Neuronal stem cell (in vitro differentiated cells): Measurements from ENCODE around the gene MINK1.

Experiments
- DNase-seq: peaks from one replicate; pipeline ENCODE4 v3.0.0-alpha.2; 2013; ENCODE audit warnings: low spot score
- H2AFZ ChIP-seq: one replicate; pipeline ENCODE4 v1.6.1; 2013; ENCODE audit warnings: mild to moderate bottlenecking, low read length, inconsistent platforms
- H2AK5ac ChIP-seq: 2 replicates; pipeline ENCODE4 v1.6.1; 2013; ENCODE audit warnings: low read depth, mild to moderate bottlenecking, inconsistent platforms, low read length, moderate library complexity, mixed read lengths
- H2BK120ac ChIP-seq: 2 replicates; pipeline ENCODE4 v1.6.1; 2013; ENCODE audit warnings: low read depth, mild to moderate bottlenecking, inconsistent platforms, low read length, moderate library complexity, mixed read lengths
- H2BK12ac ChIP-seq: one replicate; pipeline ENCODE4 v1.6.1; 2013; ENCODE audit warnings: low read length, inconsistent platforms
- H2BK15ac ChIP-seq: 2 replicates; pipeline ENCODE4 v1.6.1; 2013; ENCODE audit warnings: mild to moderate bottlenecking, low read length, inconsistent platforms, mixed read lengths
- H2BK5ac ChIP-seq: one replicate; pipeline ENCODE4 v1.6.1; 2013; ENCODE audit warnings: inconsistent platforms, mild to moderate bottlenecking, low read length, moderate library complexity
- H3K14ac ChIP-seq: one replicate; pipeline ENCODE4 v1.6.1; 2013; ENCODE audit warnings: low read length, inconsistent platforms
- H3K18ac ChIP-seq: 2 replicates; pipeline ENCODE4 v1.6.1; 2013; ENCODE audit warnings: low read length, inconsistent platforms
- H3K23ac ChIP-seq: 2 replicates; pipeline ENCODE4 v1.6.1; 2013; ENCODE audit warnings: low read depth, mild to moderate bottlenecking, mixed read lengths, low read length, inconsistent platforms; ENCODE audit not compliant: poor library complexity
- H3K27ac ChIP-seq: replicated peaks from 3 replicates; pipeline ENCODE4 v1.5.1; 2013; ENCODE audit warnings: low read length, inconsistent platforms
- H3K27me3 ChIP-seq, 3 experiments: 2 replicates each; pipeline ENCODE4 v1.6.1; 2013; ENCODE audit warnings: low read length in 3 of 3, mild to moderate bottlenecking in 2 of 3, inconsistent platforms in 1 of 3, low read depth in 1 of 3, mixed read lengths in 1 of 3, moderate library complexity in 1 of 3; ENCODE audit not compliant: control insufficient read depth in 3 of 3, insufficient read depth in 3 of 3
- H3K36me3 ChIP-seq, 2 donors: replicated peaks in 1 of 2; 2 replicates each; pipeline ENCODE4 v1.6.1; 2013; ENCODE audit warnings: low read length in 2 of 2; ENCODE audit not compliant: control insufficient read depth in 2 of 2, insufficient read depth in 2 of 2
- H3K4ac ChIP-seq: 2 replicates; pipeline ENCODE4 v1.6.1; 2013; ENCODE audit warnings: inconsistent platforms, mild to moderate bottlenecking, low read length, moderate library complexity
- H3K4me1 ChIP-seq, 2 donors: 1 replicate in 1 of 2; 2 replicates in 1 of 2; pipeline ENCODE4 v1.6.1; 2013; ENCODE audit warnings: low read length in 2 of 2, low read depth in 1 of 2; ENCODE audit not compliant: control insufficient read depth in 2 of 2, insufficient read depth in 1 of 2
- H3K4me2 ChIP-seq: one replicate; pipeline ENCODE4 v1.6.1; 2013; ENCODE audit warnings: mild to moderate bottlenecking, low read length, inconsistent platforms; ENCODE audit not compliant: insufficient read depth, poor library complexity, severe bottlenecking
- H3K4me3 ChIP-seq, 2 donors: 2 replicates each; pipeline ENCODE4 v1.5.1; 2013; ENCODE audit warnings: low read length in 2 of 2, mild to moderate bottlenecking in 2 of 2, inconsistent platforms in 1 of 2, moderate library complexity in 1 of 2
- H3K79me1 ChIP-seq: one replicate; pipeline ENCODE4 v1.6.1; 2013; ENCODE audit warnings: low read depth, mild to moderate bottlenecking, inconsistent platforms, low read length, moderate library complexity
- H3K9ac ChIP-seq: one replicate; pipeline ENCODE4 v1.6.1; 2013; ENCODE audit warnings: mild to moderate bottlenecking, low read depth, low read length, inconsistent platforms; ENCODE audit not compliant: poor library complexity
- H3K9me3 ChIP-seq, 2 donors: replicated peaks in 1 of 2; 2 replicates each; pipeline versions ENCODE3 to v1.6.1; 2013; ENCODE audit warnings: low read length in 2 of 2, mild to moderate bottlenecking in 2 of 2, inconsistent platforms in 1 of 2, low read depth in 1 of 2, mixed read lengths in 1 of 2, moderate library complexity in 1 of 2; ENCODE audit not compliant: control insufficient read depth in 2 of 2, insufficient read depth in 1 of 2
- H4K8ac ChIP-seq: one replicate; pipeline ENCODE4 v1.6.1; 2013; ENCODE audit warnings: low read depth, mild to moderate bottlenecking, inconsistent platforms, low read length, moderate library complexity
- H4K91ac ChIP-seq: one replicate; pipeline ENCODE4 v1.6.1; 2013; ENCODE audit warnings: low read length, low read depth, mild to moderate bottlenecking, inconsistent platforms; ENCODE audit not compliant: poor library complexity
- WGBS, 2 donors: extraction: QIAGEN DNeasy Blood & Tissue Kit; methylation state at CpG; one replicate each; pipeline ENCODE4 v1.1.7; 2013; ENCODE audit warnings: missing lambda C conversion rate in 2 of 2, mixed read lengths in 1 of 2; ENCODE audit not compliant: insufficient read length in 2 of 2, insufficient replicate concordance in 1 of 2; ENCODE audit errors: extremely low coverage in 2 of 2; 5-methylcytosine and 5-hydroxymethylcytosine counted together

Gene MINK1

DNA sequence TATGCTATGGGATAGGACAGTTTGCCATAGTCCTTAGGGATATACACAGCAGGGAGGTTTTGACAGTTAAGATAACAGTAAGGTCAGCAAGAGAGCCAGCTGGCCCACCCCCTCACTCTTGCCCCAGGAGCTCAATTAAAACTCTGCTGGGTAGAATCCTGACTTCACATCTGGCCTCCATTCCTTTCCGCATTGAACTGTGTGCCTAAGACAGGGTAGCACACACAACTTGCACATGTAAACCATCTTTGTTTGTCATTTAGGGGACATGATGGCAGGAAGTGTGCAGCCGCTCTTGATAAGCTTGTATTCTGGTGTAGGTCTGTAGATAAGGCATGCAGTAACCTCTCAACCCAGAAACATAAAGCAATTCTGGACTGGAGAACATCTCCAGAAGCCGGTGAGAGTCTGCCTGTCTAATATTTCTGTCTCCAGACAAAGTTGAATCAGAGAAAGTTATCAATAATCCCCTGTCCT, 5.2 kb downstream of the MINK1 start:
- Histone ChIP-seq H3K4ac (no peak overlapping the region), H3K18ac (no peak overlapping the region), H2AK5ac (no peak overlapping the region), H3K4me2 (no peak overlapping the region), H3K9ac (no peak overlapping the region), H3K4me1 (peaks cover 7 to 10% of the 10 kb centered on the region in 2 donors), H3K27me3 (no peaks in the 10 kb centered on the region), H2BK15ac (no peak overlapping the region), H3K27ac (no peak overlapping the region), H4K8ac (no peak overlapping the region), H2BK5ac (no peak overlapping the region), H3K23ac (no peak overlapping the region), H3K36me3 (peaks cover 4 to 25% of the 10 kb centered on the region in 2 donors), H4K91ac (no peak overlapping the region), H2BK120ac (no peak overlapping the region), H3K9me3 (no peaks in the 10 kb centered on the region), H2BK12ac (no peak overlapping the region), H3K14ac (no peak overlapping the region), H3K4me3 (no peak overlapping the region), H3K79me1 (peaks cover 9% of the 10 kb centered on the region), H2AFZ (no peak overlapping the region)
- WGBS, 2 donors: no CpG with 5 or more reads among the region's 3 CpGs
- no peak for DNase-seq

DNA sequence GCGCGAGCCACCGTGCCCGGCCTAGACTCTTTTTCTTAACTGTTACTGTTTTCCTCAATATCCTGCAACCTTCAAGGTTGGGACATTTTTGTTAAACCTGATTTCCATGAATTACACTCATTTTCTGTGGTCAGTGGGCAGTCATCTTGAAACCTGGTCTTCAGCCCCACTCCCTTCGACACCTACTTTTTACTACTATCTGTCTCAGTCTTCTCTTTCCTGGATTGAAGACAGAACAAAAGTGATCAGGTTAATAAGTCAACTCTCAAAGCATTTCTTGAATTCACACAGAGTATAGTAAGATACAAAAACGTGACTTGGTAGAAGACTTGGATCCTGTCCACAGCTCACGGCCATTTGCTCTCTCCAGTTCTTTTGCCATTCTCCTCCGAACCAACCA, 6.1 kb downstream of the MINK1 start:
- no peak overlapping the region for H3K9ac ChIP-seq
- no peak overlapping the region for H2AFZ ChIP-seq
- peaks cover 4 to 9% of the 10 kb centered on the region in 2 donors for H3K4me1 ChIP-seq
- H4K91ac ChIP-seq: no peak overlapping the region
- H2AK5ac ChIP-seq: no peak overlapping the region
- no peak overlapping the region for H2BK5ac ChIP-seq
- no peaks in the 10 kb centered on the region for H3K9me3 ChIP-seq
- no peak overlapping the region for H2BK12ac ChIP-seq
- no peak overlapping the region for H2BK15ac ChIP-seq
- H2BK120ac ChIP-seq: no peak overlapping the region
- no peak overlapping the region for H3K23ac ChIP-seq
- no peak overlapping the region for H3K14ac ChIP-seq
- H3K4me3 ChIP-seq: no peak overlapping the region
- peaks cover 4% of the 10 kb centered on the region for H3K79me1 ChIP-seq
- no peak overlapping the region for H3K27ac ChIP-seq
- no peak overlapping the region for H3K4me2 ChIP-seq
- no CpG with 5 or more reads among the region's 8 CpGs for WGBS, 2 donors
- no peaks in the 10 kb centered on the region for H3K27me3 ChIP-seq
- H3K18ac ChIP-seq: no peak overlapping the region
- H3K36me3 ChIP-seq: peaks cover 4 to 31% of the 10 kb centered on the region in 2 donors
- no peak overlapping the region for H4K8ac ChIP-seq
- H3K4ac ChIP-seq: no peak overlapping the region
- no peak for DNase-seq

DNA sequence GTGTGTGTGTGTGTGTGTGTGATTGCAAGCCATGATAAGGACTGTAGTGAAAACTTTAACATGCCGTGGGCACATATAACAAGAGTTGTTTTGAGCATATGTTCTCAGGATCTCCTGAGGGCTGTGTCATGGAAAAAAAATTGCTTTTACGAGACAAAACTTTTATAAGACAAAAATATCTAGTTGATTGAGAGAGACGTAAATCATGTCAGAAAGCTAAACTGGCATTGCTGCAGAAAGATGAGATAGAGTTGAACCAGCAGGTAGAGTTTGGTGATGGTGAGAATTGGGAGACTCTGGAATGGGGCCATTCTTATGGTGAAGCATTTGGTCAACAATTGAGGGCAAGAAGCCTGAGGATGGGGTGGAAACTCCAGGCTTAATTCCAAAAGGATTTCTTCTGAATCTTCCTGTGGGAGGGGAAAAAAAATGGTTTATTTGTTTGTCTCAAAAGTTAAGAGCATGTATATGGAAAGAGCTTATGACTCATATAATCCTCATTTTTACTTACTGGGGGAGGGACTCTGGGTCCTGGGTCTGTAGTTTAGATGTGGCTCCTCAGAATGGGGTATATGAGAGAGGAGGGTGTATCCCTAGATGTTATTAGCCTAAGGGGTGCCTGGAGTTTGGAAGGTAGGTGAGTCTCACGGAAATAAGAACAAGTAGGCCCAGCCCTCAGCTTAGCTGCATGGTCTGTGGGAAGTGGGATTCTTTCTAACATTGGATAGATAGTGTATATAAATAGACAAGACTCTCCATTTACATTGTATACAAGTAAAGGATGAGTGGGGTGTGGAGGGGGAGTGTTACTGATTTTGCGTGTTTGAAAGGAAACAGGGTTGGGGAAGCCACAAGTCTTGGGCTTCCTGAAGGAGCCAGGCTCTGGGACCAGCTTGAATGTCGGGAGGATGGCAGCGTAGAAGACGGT, 7.1 kb downstream of the MINK1 start:
- Histone ChIP-seq H2AK5ac (no peak overlapping the region), H3K27ac (no peak overlapping the region), H2BK120ac (no peak overlapping the region), H3K4ac (no peak overlapping the region), H4K8ac (no peak overlapping the region), H3K9me3 (no peaks in the 10 kb centered on the region), H3K27me3 (no peaks in the 10 kb centered on the region), H2BK5ac (no peak overlapping the region), H3K18ac (no peak overlapping the region), H3K79me1 (peaks cover 1% of the 10 kb centered on the region), H3K4me3 (no peak overlapping the region), H3K4me1 (no peaks in the 10 kb centered on the region), H3K9ac (no peak overlapping the region), H3K4me2 (no peak overlapping the region), H2BK15ac (no peak overlapping the region), H4K91ac (no peak overlapping the region), H3K36me3 (peaks cover 4 to 34% of the 10 kb centered on the region in 2 donors), H3K14ac (no peak overlapping the region), H2AFZ (no peak overlapping the region), H2BK12ac (no peak overlapping the region), H3K23ac (no peak overlapping the region)
- DNase-seq: no peak
- no CpG with 5 or more reads among the region's 8 CpGs for WGBS, 2 donors

DNA sequence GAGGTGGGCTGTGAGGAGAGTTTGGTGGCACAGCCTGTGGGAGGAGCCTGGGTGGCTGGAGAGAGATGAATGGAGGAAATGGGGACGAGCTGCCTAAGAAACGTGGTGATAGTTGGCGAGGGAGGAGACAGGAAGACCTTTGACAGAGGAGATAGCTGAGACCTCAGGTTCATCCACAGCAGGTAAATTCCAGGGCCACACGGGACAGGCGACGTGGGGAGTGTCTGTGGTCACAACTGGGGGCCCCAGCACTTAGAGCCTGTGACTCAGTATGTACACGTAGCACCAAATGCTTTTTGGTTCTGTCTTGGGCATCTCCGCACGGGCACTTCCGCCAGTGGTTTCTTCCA, 7.7 kb downstream of the MINK1 start:
- Histone ChIP-seq H3K9ac (no peak overlapping the region), H2BK15ac (no peak overlapping the region), H3K23ac (no peak overlapping the region), H3K4me2 (no peak overlapping the region), H2BK5ac (no peak overlapping the region), H3K4ac (no peak overlapping the region), H2BK12ac (no peak overlapping the region), H3K27ac (no peak overlapping the region), H3K4me3 (no peak overlapping the region), H3K18ac (no peak overlapping the region), H4K91ac (no peak overlapping the region), H4K8ac (no peak overlapping the region), H2AFZ (no peak overlapping the region), H3K9me3 (no peaks in the 10 kb centered on the region), H3K36me3 (peaks cover 2 to 34% of the 10 kb centered on the region in 2 donors), H3K79me1 (no peaks in the 10 kb centered on the region), H2BK120ac (no peak overlapping the region), H3K4me1 (no peaks in the 10 kb centered on the region), H2AK5ac (no peak overlapping the region), H3K27me3 (no peaks in the 10 kb centered on the region), H3K14ac (no peak overlapping the region)
- DNase-seq: no peak
- no CpG with 5 or more reads among the region's 10 CpGs for WGBS, 2 donors
